ENCODE results near the gene MKRN1.

MKRN1 gene

GRCh38 chr7:140485500-140486265 lies 6.4 kb upstream of the MKRN1 start:
- DNase-seq (ENCODE audit: low read depth in 2 of 2): no peak

- no peak for DNase-seq (ENCODE audit: low read depth in 2 of 2)
Observed at GRCh38 chr7:140484951-140485499, 5.7 kb upstream of the MKRN1 start.

- no peak for DNase-seq (ENCODE audit: low read depth in 2 of 2)
Observed at GRCh38 chr7:140484479-140484878, 5.2 kb upstream of the MKRN1 start.

- DNase-seq (ENCODE audit: low read depth in 2 of 2): no peak
Observed at GRCh38 chr7:140479739-140480084, 407 bp upstream of the MKRN1 start.

- peak; percentile 21 for DNase-seq (ENCODE audit: low read depth in 2 of 2)
Observed at GRCh38 chr7:140478246-140479061, 851 bp downstream of the MKRN1 start.

GRCh38 chr7:140476698-140477261 lies 2.5 kb downstream of the MKRN1 start:
- no peak for DNase-seq (ENCODE audit: low read depth in 2 of 2)

- DNase-seq (ENCODE audit: low read depth in 2 of 2): no peak
Observed at GRCh38 chr7:140475747-140476333, 3.5 kb downstream of the MKRN1 start.

GRCh38 chr7:140463111-140463510 lies 16.2 kb downstream of the MKRN1 start:
- DNase-seq (ENCODE audit: low read depth in 2 of 2): no peak

GRCh38 chr7:140458916-140459315 lies 20.4 kb downstream of the MKRN1 start:
- DNase-seq (ENCODE audit: low read depth in 2 of 2): no peak

GRCh38 chr7:140458201-140458600 lies 21.1 kb downstream of the MKRN1 start:
- no peak for DNase-seq (ENCODE audit: low read depth in 2 of 2)

GRCh38 chr7:140456551-140457051 lies 22.7 kb downstream of the MKRN1 start:
- no peak for DNase-seq (ENCODE audit: low read depth in 2 of 2)

- DNase-seq (ENCODE audit: low read depth in 2 of 2): no peak
Observed at GRCh38 chr7:140455743-140456142, 23.6 kb downstream of the MKRN1 start.

- DNase-seq (ENCODE audit: low read depth in 2 of 2): no peak
Observed at GRCh38 chr7:140454657-140455015, 24.7 kb downstream of the MKRN1 start.

- DNase-seq (ENCODE audit: low read depth in 2 of 2): peak in 1 of 2 donors; percentile 18
Observed at GRCh38 chr7:140453785-140454656, 25.3 kb downstream of the MKRN1 start.

GRCh38 chr7:140453273-140453672 lies 26.0 kb downstream of the MKRN1 start:
- no peak for DNase-seq (ENCODE audit: low read depth in 2 of 2)

GRCh38 chr7:140451716-140452115 lies 27.6 kb downstream of the MKRN1 start:
- no peak for DNase-seq (ENCODE audit: low read depth in 2 of 2)

GRCh38 chr7:140448781-140449480 lies 30.4 kb downstream of the MKRN1 start:
- DNase-seq (ENCODE audit: low read depth in 2 of 2): no peak

- DNase-seq (ENCODE audit: low read depth in 2 of 2): no peak
Observed at GRCh38 chr7:140447841-140448240, 31.5 kb downstream of the MKRN1 start.

- no peak for DNase-seq (ENCODE audit: low read depth in 2 of 2)
Observed at GRCh38 chr7:140446467-140446866, 32.8 kb downstream of the MKRN1 start.

GRCh38 chr7:140441519-140441918 lies 37.8 kb downstream of the MKRN1 start:
- DNase-seq (ENCODE audit: low read depth in 2 of 2): no peak
